Astrocyte (in vitro differentiated cells and primary cell): ENCODE results near the gene PPARG. TPM values are rescaled to one million over a fixed set of nuclear protein-coding genes. Genes with fewer than 3 reads are reported as not detected.

Experiments used
- DNase-seq: peaks from one replicate; pipeline ENCODE4 v3.0.0-alpha.2; 2010; ENCODE audit warnings: low read depth
- FAIRE-seq: peaks from 2 replicates; lab custom pipeline; 2011; peaks lifted over from hg19 to GRCh38; lab: Jason Lieb, UNC
- H2AFZ ChIP-seq: 2 replicates; pipeline ENCODE4 v1.6.0; 2012; ENCODE audit warnings: low read depth, low read length, inconsistent platforms
- H3K27ac ChIP-seq: 2 replicates; pipeline ENCODE4 v1.5.1; 2011; ENCODE audit warnings: low read depth, low read length, inconsistent platforms
- H3K27me3 ChIP-seq: 2 replicates; pipeline ENCODE4 v1.6.0; 2011; ENCODE audit warnings: low read length, inconsistent platforms; ENCODE audit not compliant: insufficient read depth
- H3K36me3 ChIP-seq: 2 replicates; pipeline ENCODE4 v1.5.1; 2011; ENCODE audit warnings: low read length, inconsistent platforms; ENCODE audit not compliant: insufficient read depth
- H3K4me1 ChIP-seq: 2 replicates; pipeline ENCODE4 v1.5.1; 2011; ENCODE audit warnings: low read length, inconsistent platforms; ENCODE audit not compliant: insufficient read depth
- H3K4me2 ChIP-seq: 2 replicates; pipeline ENCODE4 v1.6.0; 2012; ENCODE audit warnings: low read length, inconsistent platforms
- H3K4me3 ChIP-seq: 2 replicates; pipeline ENCODE4 v1.5.1; 2011; ENCODE audit warnings: low read depth, mild to moderate bottlenecking, low read length, inconsistent platforms; ENCODE audit not compliant: insufficient read depth
- H3K79me2 ChIP-seq: 2 replicates; pipeline ENCODE4 v1.6.0; 2012; ENCODE audit warnings: mild to moderate bottlenecking, low read length, inconsistent platforms; ENCODE audit not compliant: insufficient read depth
- H3K9ac ChIP-seq: 2 replicates; pipeline ENCODE4 v1.6.0; 2012; ENCODE audit warnings: mild to moderate bottlenecking, low read length, inconsistent platforms
- H3K9me3 ChIP-seq: 2 replicates; pipeline ENCODE4 v1.5.1; 2012; ENCODE audit warnings: low read depth, mild to moderate bottlenecking, low read length, inconsistent platforms; ENCODE audit not compliant: insufficient read depth
- H4K20me1 ChIP-seq: 2 replicates; pipeline ENCODE4 v1.6.0; 2012; ENCODE audit warnings: low read length, inconsistent platforms; ENCODE audit not compliant: insufficient read depth
- H3K27ac Mint-ChIP-seq: one replicate; pipeline ENCODE4 v1.8.0; 2021; ENCODE audit warnings: mild to moderate bottlenecking, mixed read lengths; ENCODE audit not compliant: unreplicated experiment
- H3K27me3 Mint-ChIP-seq: one replicate; pipeline ENCODE4 v1.8.0; 2021; ENCODE audit warnings: low read depth, mixed read lengths; ENCODE audit not compliant: unreplicated experiment
- H3K36me3 Mint-ChIP-seq: one replicate; pipeline ENCODE4 v1.8.0; 2021; ENCODE audit warnings: low read depth, mixed read lengths; ENCODE audit not compliant: unreplicated experiment
- H3K4me1 Mint-ChIP-seq: one replicate; pipeline ENCODE4 v1.8.0; 2021; ENCODE audit warnings: low read depth, mixed read lengths; ENCODE audit not compliant: unreplicated experiment
- H3K4me3 Mint-ChIP-seq: one replicate; pipeline ENCODE4 v1.8.0; 2021; ENCODE audit warnings: mild to moderate bottlenecking, moderate library complexity, mixed read lengths; ENCODE audit not compliant: unreplicated experiment
- H3K9me3 Mint-ChIP-seq: one replicate; pipeline ENCODE4 v1.8.0; 2021; ENCODE audit warnings: mild to moderate bottlenecking, mixed read lengths; ENCODE audit not compliant: unreplicated experiment
- EZH2 ChIP-seq: IDR thresholded peaks from 2 replicates; pipeline ENCODE4 v1.6.1; 2012; ENCODE audit warnings: mild to moderate bottlenecking, low read length, inconsistent platforms; ENCODE audit not compliant: insufficient read depth
- total RNA-seq: library from RNA; stranded (reverse); gene quantifications from 2 replicates; pipeline ENCODE4 v1.2.1, GENCODE V29; 2021
- TF ChIP-seq, protein P1 (sequence below): IDR thresholded peaks from 2 replicates; pipeline ENCODE4 v1.5.1; 2011; ENCODE audit warnings: low read depth, mild to moderate bottlenecking, inconsistent platforms, low read length, moderate library complexity; ENCODE audit not compliant: insufficient read depth

PPARG gene
- total RNA-seq, 1 donor from 2014 or later = 4.4 TPM

DNA sequence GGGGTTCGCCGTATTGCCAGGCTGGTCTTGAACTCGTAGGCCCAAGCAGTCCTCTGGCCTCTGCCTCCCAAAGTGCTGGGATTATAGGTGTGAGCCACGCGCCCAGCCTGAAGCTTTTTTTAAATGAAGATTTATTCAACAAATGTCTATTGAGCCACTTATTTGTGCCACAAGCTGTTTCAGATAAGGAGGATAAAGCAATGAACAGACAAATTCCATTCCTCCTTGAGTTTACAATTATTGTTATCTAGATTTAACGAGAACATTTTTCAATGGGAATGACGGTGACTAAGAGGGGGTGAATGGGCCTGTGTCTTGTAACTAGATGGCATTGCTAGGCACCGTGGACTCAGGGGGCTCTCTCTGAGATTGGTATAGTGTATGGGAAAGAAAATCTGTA lies 10.2 kb downstream of the PPARG start:
- Mint-ChIP-seq H3K27ac (no peak overlapping the region), H3K4me3 (no peak overlapping the region), H3K9me3 (no peaks in the 10 kb centered on the region), H3K27me3 (no peaks in the 10 kb centered on the region), H3K4me1 (peaks cover 7% of the 10 kb centered on the region), H3K36me3 (no peaks in the 10 kb centered on the region)
- Histone ChIP-seq H3K4me1 (peaks cover 4% of the 10 kb centered on the region), H3K27ac (no peak overlapping the region), H4K20me1 (no peaks in the 10 kb centered on the region), H3K9me3 (no peaks in the 10 kb centered on the region), H3K4me2 (no peak overlapping the region), H3K27me3 (no peaks in the 10 kb centered on the region), H3K9ac (no peak overlapping the region), H3K79me2 (peaks cover 5% of the 10 kb centered on the region), H2AFZ (no peak overlapping the region), H3K36me3 (no peaks in the 10 kb centered on the region), H3K4me3 (no peak overlapping the region)
- no peak for FAIRE-seq
- DNase-seq = no peak
- TF ChIP-seq, protein P1, sequence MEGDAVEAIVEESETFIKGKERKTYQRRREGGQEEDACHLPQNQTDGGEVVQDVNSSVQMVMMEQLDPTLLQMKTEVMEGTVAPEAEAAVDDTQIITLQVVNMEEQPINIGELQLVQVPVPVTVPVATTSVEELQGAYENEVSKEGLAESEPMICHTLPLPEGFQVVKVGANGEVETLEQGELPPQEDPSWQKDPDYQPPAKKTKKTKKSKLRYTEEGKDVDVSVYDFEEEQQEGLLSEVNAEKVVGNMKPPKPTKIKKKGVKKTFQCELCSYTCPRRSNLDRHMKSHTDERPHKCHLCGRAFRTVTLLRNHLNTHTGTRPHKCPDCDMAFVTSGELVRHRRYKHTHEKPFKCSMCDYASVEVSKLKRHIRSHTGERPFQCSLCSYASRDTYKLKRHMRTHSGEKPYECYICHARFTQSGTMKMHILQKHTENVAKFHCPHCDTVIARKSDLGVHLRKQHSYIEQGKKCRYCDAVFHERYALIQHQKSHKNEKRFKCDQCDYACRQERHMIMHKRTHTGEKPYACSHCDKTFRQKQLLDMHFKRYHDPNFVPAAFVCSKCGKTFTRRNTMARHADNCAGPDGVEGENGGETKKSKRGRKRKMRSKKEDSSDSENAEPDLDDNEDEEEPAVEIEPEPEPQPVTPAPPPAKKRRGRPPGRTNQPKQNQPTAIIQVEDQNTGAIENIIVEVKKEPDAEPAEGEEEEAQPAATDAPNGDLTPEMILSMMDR = no peak
- TF ChIP-seq EZH2 = no peak

DNA sequence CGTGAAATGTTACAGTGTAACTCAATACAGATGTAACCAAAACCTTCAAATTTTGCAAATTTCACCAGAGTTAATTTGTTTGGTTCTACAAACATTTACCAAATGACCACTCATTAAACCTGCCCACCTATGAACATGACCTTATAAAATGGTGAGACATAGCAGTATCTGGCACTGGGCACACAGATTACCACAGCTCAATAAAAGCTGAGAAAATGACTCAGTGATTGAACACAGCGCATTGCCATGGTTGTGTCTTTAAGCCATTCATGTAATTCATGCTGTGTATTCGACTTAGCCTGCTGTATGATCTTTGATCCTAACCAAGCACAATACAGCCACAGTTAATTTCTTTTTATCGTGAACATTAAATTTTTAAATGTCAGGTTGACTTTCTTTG lies 11.3 kb downstream of the PPARG start:
- Histone ChIP-seq H3K9me3 (no peaks in the 10 kb centered on the region), H3K4me3 (no peak overlapping the region), H3K9ac (no peak overlapping the region), H2AFZ (no peak overlapping the region), H3K4me1 (peaks cover under 1% of the 10 kb centered on the region), H3K4me2 (no peak overlapping the region), H4K20me1 (no peaks in the 10 kb centered on the region), H3K27me3 (no peaks in the 10 kb centered on the region), H3K79me2 (peaks cover 5% of the 10 kb centered on the region), H3K27ac (no peak overlapping the region), H3K36me3 (no peaks in the 10 kb centered on the region)
- DNase-seq (no peak), FAIRE-seq (no peak)
- Mint-ChIP-seq H3K27ac (no peak overlapping the region), H3K36me3 (no peaks in the 10 kb centered on the region), H3K4me1 (peaks cover 5% of the 10 kb centered on the region), H3K27me3 (no peaks in the 10 kb centered on the region), H3K4me3 (no peak overlapping the region), H3K9me3 (no peaks in the 10 kb centered on the region)
- TF ChIP-seq EZH2 = no peak
- TF ChIP-seq, protein P1 = no peak

DNA sequence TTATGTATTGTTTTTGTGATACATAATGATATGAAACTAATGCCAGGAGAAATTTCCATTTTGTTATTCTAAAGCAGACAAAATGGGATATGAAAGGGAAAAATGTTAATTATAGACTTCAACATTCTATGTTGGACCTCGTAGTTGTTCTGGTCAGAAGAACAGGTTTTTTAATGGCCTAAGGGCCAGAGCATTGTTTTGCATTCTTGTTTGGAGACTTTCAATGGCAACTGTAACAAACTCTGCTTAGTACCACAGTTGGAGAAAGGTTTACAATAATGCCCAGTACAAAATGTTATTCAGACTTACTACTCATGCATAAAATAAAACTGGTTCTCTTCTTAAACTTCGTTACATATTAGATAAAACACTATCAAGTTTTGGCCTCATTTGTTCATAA lies 12.2 kb downstream of the PPARG start:
- Mint-ChIP-seq H3K27me3 (no peaks in the 10 kb centered on the region), H3K36me3 (no peaks in the 10 kb centered on the region), H3K27ac (no peak overlapping the region), H3K4me1 (peaks cover 4% of the 10 kb centered on the region), H3K4me3 (no peak overlapping the region), H3K9me3 (no peaks in the 10 kb centered on the region)
- H3K36me3 ChIP-seq = no peaks in the 10 kb centered on the region
- H4K20me1 ChIP-seq = no peaks in the 10 kb centered on the region
- H3K27me3 ChIP-seq = no peaks in the 10 kb centered on the region
- H3K9me3 ChIP-seq = no peaks in the 10 kb centered on the region
- no peak overlapping the region for H2AFZ ChIP-seq
- TF ChIP-seq EZH2 = no peak
- TF ChIP-seq, protein P1 = no peak
- H3K79me2 ChIP-seq = peaks cover 5% of the 10 kb centered on the region
- FAIRE-seq (no peak), DNase-seq (no peak)
- no peak overlapping the region for H3K4me3 ChIP-seq
- H3K4me2 ChIP-seq = no peak overlapping the region
- no peaks in the 10 kb centered on the region for H3K4me1 ChIP-seq
- no peak overlapping the region for H3K27ac ChIP-seq
- H3K9ac ChIP-seq = no peak overlapping the region
